WTC11 (cell line): ENCODE measurements around the gene STRN3.

ENCODE experiments used
- CREB1 ChIP-seq: sonication (generic); formaldehyde crosslinking; IDR thresholded peaks from 2 replicates; pipeline ENCODE4 v1.8.0; 2023; ENCODE audit warnings: mild to moderate bottlenecking, missing genetic modification reagents
- CREM ChIP-seq: sonication (generic); formaldehyde crosslinking; IDR thresholded peaks from 2 replicates; pipeline ENCODE4 v1.8.1; 2022; ENCODE audit warnings: mild to moderate bottlenecking, missing genetic modification reagents, moderate library complexity
- CTCF ChIP-seq: fragments of 200-600 bp; IDR thresholded peaks from 2 replicates; pipeline ENCODE4 v1.8.0; 2022; ENCODE audit warnings: antibody characterized with exemption
- ELF4 ChIP-seq: sonication (generic); formaldehyde crosslinking; IDR thresholded peaks from 2 replicates; pipeline ENCODE4 v1.8.1; 2022; ENCODE audit warnings: low read depth, mild to moderate bottlenecking, moderate library complexity, missing genetic modification reagents
- MAX ChIP-seq: sonication (generic); formaldehyde crosslinking; IDR thresholded peaks from 2 replicates; pipeline ENCODE4 v1.8.0; 2022; ENCODE audit warnings: mild to moderate bottlenecking, missing genetic modification reagents
- NR2C2 ChIP-seq: sonication (generic); formaldehyde crosslinking; IDR thresholded peaks from 2 replicates; pipeline ENCODE4 v1.8.0; 2022; ENCODE audit warnings: mild to moderate bottlenecking, missing genetic modification reagents
- PREB ChIP-seq: sonication (generic); formaldehyde crosslinking; IDR thresholded peaks from 2 replicates; pipeline ENCODE4 v1.8.1; 2022; ENCODE audit warnings: mild to moderate bottlenecking, missing genetic modification reagents, moderate library complexity, borderline replicate concordance
- RORB ChIP-seq: fragments of 250-450 bp; sonication (Bioruptor Pico); IDR thresholded peaks from 2 replicates; pipeline ENCODE4 v1.9.0; 2021; ENCODE audit warnings: mild to moderate bottlenecking
- SMAD4 ChIP-seq: sonication (generic); formaldehyde crosslinking; IDR thresholded peaks from 2 replicates; pipeline ENCODE4 v1.8.0; 2022; ENCODE audit warnings: mild to moderate bottlenecking, missing genetic modification reagents
- SP1 ChIP-seq: sonication (generic); formaldehyde crosslinking; conservative IDR thresholded peaks from 2 replicates; pipeline ENCODE4 v1.8.1; 2022; ENCODE audit warnings: missing genetic modification reagents
- ZNF281 ChIP-seq: sonication (generic); formaldehyde crosslinking; IDR thresholded peaks from 2 replicates; pipeline ENCODE4 v1.8.0; 2023; ENCODE audit warnings: mild to moderate bottlenecking, missing genetic modification reagents
- ZNF317 ChIP-seq: sonication (generic); formaldehyde crosslinking; IDR thresholded peaks from 2 replicates; pipeline ENCODE4 v1.8.1; 2023; ENCODE audit warnings: low read depth, mild to moderate bottlenecking, moderate library complexity, missing genetic modification reagents, borderline replicate concordance
- ZNF425 ChIP-seq: fragments of 250-450 bp; sonication (Bioruptor Pico); conservative IDR thresholded peaks from 2 replicates; pipeline ENCODE4 v1.9.0; 2021; ENCODE audit warnings: mild to moderate bottlenecking

- TF ChIP-seq CTCF (no peak), PREB (CRISPR knock-in tag) (no peak), CREM (CRISPR knock-in tag) (no peak), SMAD4 (no peak), ZNF317 (no peak), RORB (CRISPR knock-in tag) (no peak), SP1 (CRISPR knock-in tag) (no peak), MAX (CRISPR knock-in tag) (no peak), CREB1 (CRISPR knock-in tag) (no peak), NR2C2 (no peak), ELF4 (CRISPR knock-in tag) (no peak), ZNF281 (no peak), ZNF425 (no peak)
Observed at GRCh38 chr14:31021576-31021949, 4.6 kb downstream of the STRN3 start.
